ENCODE data around the gene SLC16A1. TPM values are rescaled to one million over a fixed set of nuclear protein-coding genes. Genes with fewer than 3 reads are reported as not detected.
"Not testable (repeated sequence)": the region's sequence is repeated elsewhere in the genome, so short reads cannot be mapped to it uniquely, and the experiment has no call there.

SLC16A1 gene
- total RNA-seq, 2 donors from 2014 or later, result 14.6 to 110 TPM

DNA sequence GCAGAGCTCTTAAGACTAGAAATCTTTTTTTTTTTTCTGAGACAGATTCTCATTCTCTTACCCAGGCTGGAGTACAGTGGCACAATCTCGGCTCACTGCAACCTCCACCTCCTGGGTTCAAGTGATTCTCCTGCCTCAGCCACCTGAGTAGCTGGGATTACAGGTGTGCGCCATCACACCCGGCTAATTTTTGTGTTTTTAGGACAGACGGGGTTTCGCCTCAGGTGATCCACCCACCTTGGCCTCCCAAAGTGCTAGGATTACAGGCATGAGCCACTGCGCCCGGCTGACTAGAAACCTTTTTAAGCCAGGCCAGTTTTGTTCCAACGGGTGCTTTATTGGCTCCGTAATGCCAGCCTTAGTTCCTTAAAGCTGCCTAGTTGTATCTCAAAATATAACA lies 66.1 kb downstream of the SLC16A1 start:
- DNase-seq (ENCODE audit: low spot score), result peak; percentile 14
- 47% methylated on average over 9 of the region's 9 CpGs for WGBS
- peak; percentile 25 for TF ChIP-seq POLR2AphosphoS5 (IDR thresholded peaks at IDR 0.05)
- not testable (repeated sequence) for H3K27me3 ChIP-seq (replicated peaks; ENCODE audit: insufficient read depth); H3K4me1 ChIP-seq (replicated peaks); H3K4me3 ChIP-seq; H3K9me3 ChIP-seq; H3K36me3 ChIP-seq
- intact Hi-C loops (cut with DNase I), result loop anchor here (10.0 kb wide), 1 partner anchor 65 kb away; the partner anchor contains the start of gene SLC16A1
- peak overlapping the region in 1 of 2 donors; percentile 59 for H3K27ac ChIP-seq

DNA sequence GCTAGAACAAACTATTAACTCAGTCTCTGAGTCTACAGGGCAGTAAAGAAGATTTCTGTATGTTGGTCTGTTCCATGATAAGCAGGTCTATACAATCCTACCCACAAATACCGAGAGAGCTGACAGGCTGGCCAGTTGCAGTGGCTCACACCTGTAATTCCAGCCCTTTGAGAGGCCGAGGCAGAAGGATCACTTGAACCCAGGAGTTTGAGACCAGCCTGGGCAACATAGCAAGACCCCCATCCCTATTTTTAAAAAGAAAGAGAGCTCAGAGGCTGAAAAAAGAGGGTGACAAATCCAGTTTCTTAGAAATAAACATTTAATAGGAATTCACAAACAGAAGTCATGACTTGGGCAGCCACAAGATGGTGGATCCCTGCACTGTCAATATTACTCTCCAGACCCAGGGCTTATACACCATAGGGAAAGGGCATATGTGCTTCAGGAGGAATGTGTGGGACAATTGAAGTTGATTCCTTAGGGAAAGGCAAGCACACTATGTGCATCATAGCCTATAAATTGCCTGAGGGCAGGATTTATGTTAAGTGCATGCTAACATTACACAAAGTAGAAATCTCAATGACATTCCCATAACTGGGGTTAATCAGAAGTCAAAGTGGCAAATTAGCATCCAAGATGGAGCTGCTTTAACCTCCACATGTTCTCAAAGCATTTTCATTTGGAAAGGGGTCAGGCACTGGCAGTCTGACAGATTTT lies 66.8 kb downstream of the SLC16A1 start:
- intact Hi-C loops (cut with DNase I), result loop anchor here (10.0 kb wide), 1 partner anchor 66 kb away; the partner anchor contains the start of gene SLC16A1
- TF ChIP-seq CTCF (IDR thresholded peaks at IDR 0.05) (no peak), POLR2A (IDR thresholded peaks at IDR 0.05) (no peak), POLR2AphosphoS5 (IDR thresholded peaks at IDR 0.05) (no peak)
- Histone ChIP-seq H3K27me3 (replicated peaks; ENCODE audit: insufficient read depth) (no peaks in the 10 kb centered on the region), H3K36me3 (no peaks in the 10 kb centered on the region), H3K9me3 (no peaks in the 10 kb centered on the region), H3K27ac (peak overlapping the region in 1 of 2 donors; percentile 59), H3K4me3 (no peak overlapping the region), H3K4me1 (replicated peaks) (no peaks in the 10 kb centered on the region)
- WGBS, result 50% methylated on average over 2 of the region's 2 CpGs
- DNase-seq (ENCODE audit: low spot score), result no peak

- Histone ChIP-seq H3K4me3 (no peak overlapping the region), H3K27me3 (replicated peaks; ENCODE audit: insufficient read depth) (no peaks in the 10 kb centered on the region), H3K4me1 (replicated peaks) (no peaks in the 10 kb centered on the region), H3K27ac (no peak overlapping the region), H3K36me3 (no peaks in the 10 kb centered on the region), H3K9me3 (no peaks in the 10 kb centered on the region)
- WGBS, result 70% methylated on average over 2 of the region's 2 CpGs
- no peak for DNase-seq (ENCODE audit: low spot score)
- no peak for TF ChIP-seq POLR2AphosphoS5 (IDR thresholded peaks at IDR 0.05)
- no peak for TF ChIP-seq CTCF (IDR thresholded peaks at IDR 0.05)
- no peak for TF ChIP-seq POLR2A (IDR thresholded peaks at IDR 0.05)
- intact Hi-C loops (cut with DNase I), result loop anchor here (10.0 kb wide), 1 partner anchor 66 kb away; the partner anchor contains the start of gene SLC16A1
Observed at GRCh38 chr1:112888630-112889029, 67.4 kb downstream of the SLC16A1 start.

DNA sequence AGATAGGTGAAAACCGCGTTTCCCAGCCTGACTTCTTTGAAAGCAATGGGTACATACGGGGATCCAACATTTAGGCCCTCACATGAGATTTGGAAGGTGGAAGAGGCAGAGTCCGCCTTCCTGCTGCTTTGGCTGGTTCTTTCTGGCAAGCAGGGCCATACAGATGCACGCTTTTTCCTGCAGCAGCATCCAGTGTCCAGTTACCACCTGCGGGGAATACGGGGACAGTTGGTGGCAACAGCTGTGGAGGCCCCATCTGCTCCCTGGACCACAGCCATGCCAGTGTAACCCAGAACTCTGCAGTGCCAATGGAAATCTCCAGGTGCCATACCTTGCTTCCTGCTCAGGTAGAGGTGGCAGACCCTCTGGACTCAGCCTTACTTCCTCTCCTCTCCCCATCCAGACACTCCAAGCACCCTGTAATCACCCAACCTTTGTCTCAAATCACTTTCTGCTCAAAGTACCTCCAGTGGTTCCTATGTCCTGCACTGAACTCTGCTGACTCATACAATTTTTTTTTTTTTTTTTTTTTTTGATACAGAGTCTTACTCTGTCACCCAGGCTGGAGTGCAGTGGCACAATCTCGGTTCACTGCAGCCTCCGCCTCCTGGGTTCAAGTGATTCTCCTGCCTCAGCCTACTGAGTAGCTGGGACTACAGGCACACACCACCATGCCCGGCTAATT lies 68.3 kb downstream of the SLC16A1 start:
- H3K27ac ChIP-seq, result no peak overlapping the region
- H3K4me1 ChIP-seq (replicated peaks), result no peaks in the 10 kb centered on the region
- no peaks in the 10 kb centered on the region for H3K9me3 ChIP-seq
- no peak overlapping the region for H3K4me3 ChIP-seq
- intact Hi-C loops (cut with DNase I), result loop anchor here (10.0 kb wide), 1 partner anchor 67 kb away; the partner anchor contains the start of gene SLC16A1
- 93% methylated on average over 10 of the region's 10 CpGs for WGBS
- TF ChIP-seq POLR2AphosphoS5 (IDR thresholded peaks at IDR 0.05) (no peak), POLR2A (IDR thresholded peaks at IDR 0.05) (no peak), CTCF (IDR thresholded peaks at IDR 0.05) (no peak)
- no peaks in the 10 kb centered on the region for H3K36me3 ChIP-seq
- DNase-seq (ENCODE audit: low spot score), result no peak
- no peaks in the 10 kb centered on the region for H3K27me3 ChIP-seq (replicated peaks; ENCODE audit: insufficient read depth)

DNA sequence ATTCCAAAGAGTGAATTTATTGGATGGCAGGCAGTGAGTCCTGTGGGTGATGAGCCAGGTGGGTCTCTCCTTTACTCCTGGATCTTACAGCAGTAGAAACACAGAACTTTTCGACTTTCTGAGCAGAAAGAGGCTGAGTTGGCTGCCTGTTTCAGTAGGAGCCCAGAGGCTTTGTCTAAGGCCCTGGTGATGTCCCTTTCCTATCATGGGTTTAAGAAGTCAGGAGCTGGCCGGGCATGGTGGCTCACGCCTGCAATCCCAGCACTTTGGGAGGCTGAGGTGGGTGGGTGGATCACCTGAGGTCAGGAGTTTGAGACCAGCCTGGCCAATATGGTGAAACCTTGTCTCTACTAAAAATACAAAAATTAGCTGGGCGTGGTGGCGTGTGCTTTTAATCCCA lies 71.0 kb downstream of the SLC16A1 start:
- not testable (repeated sequence) for H3K36me3 ChIP-seq; H3K27me3 ChIP-seq (replicated peaks; ENCODE audit: insufficient read depth); DNase-seq (ENCODE audit: low spot score); H3K9me3 ChIP-seq; H3K27ac ChIP-seq; H3K4me3 ChIP-seq; H3K4me1 ChIP-seq (replicated peaks)
- WGBS, result 91% methylated on average over 5 of the region's 5 CpGs
- intact Hi-C loops (cut with DNase I), result loop anchor here (10.0 kb wide), 1 partner anchor 70 kb away; the partner anchor contains the start of gene SLC16A1
